Psoas muscle (tissue), 8 donors: ENCODE data around the gene GPR137C. TPM values are rescaled to one million over a fixed set of nuclear protein-coding genes. Genes with fewer than 3 reads are reported as not detected.
A peak's percentile ranks its signal among the peaks of the same experiment; 100 is the strongest.

ENCODE experiments used
- ATAC-seq, 4 donors: fragments of 200-7000 bp; cut with Tn5 transposase; one replicate each; pipeline ENCODE4 v1.9.1; 2020; ENCODE audit warnings: moderate library complexity in 3 of 4, mild to moderate bottlenecking in 2 of 4
- DNase-seq, 2 donors: peaks; one replicate each; pipeline ENCODE4 v3.0.0-alpha.2; 2020
- H3K27ac ChIP-seq: fragments of 200-600 bp; one replicate; pipeline ENCODE4 v1.8.0; 2022
- H3K27me3 ChIP-seq, 3 donors: fragments of 200-600 bp in 1 of 3; one replicate each; pipeline versions ENCODE4 v1.6.1 to v1.8.0; 2013 to 2022; ENCODE audit warnings: low read length in 2 of 3, mild to moderate bottlenecking in 2 of 3, moderate library complexity in 1 of 3; ENCODE audit not compliant: insufficient read depth in 3 of 3
- H3K36me3 ChIP-seq, 2 donors: fragments of 200-600 bp in 1 of 2; one replicate each; pipeline versions ENCODE4 v1.6.1 to v1.8.0; 2013 to 2022; ENCODE audit warnings: low read depth in 1 of 2, mild to moderate bottlenecking in 1 of 2, moderate library complexity in 1 of 2; ENCODE audit not compliant: insufficient read depth in 1 of 2
- H3K4me1 ChIP-seq: fragments of 200-600 bp; one replicate; pipeline ENCODE4 v1.8.0; 2022
- H3K4me3 ChIP-seq: fragments of 200-600 bp; one replicate; pipeline ENCODE4 v1.8.0; 2022; ENCODE audit warnings: mild to moderate bottlenecking
- H3K9me3 ChIP-seq: fragments of 200-600 bp; one replicate; pipeline ENCODE4 v1.8.0; 2022
- WGBS, 3 donors: extraction: QIAGEN DNeasy Blood & Tissue Kit; methylation state at CpG; one replicate each; pipeline versions ENCODE4 v1.1.6 to v1.1.7; 2013; 5-methylcytosine and 5-hydroxymethylcytosine counted together
- intact Hi-C, 2 donors: fragments of 100-400 bp; cut with DNase I; formaldehyde crosslinking; loops; one replicate each; pipeline versions ENCODE4 v1.11.0 to v1.14.2; 2022
- polyA plus RNA-seq, 3 donors: library from polyadenylated mRNA; stranded (reverse); fragments of 200-250 nt; gene quantifications; one replicate each; pipeline ENCODE4 v1.2.3, GENCODE V29; 2013
- total RNA-seq, 4 donors: library from RNA; stranded (reverse); fragmentation: NEBNext Ultra II Directional in 2 of 4; extraction: Animal tissue kit (Norgen Biotek cat#: 25700) in 2 of 4; gene quantifications; one replicate each; pipeline versions ENCODE4 v1.2.1 to v1.2.4, GENCODE V29; 2021 to 2023
- TF ChIP-seq, protein P1 (sequence below): fragments of 200-600 bp; IDR thresholded peaks from one replicate; pipeline ENCODE4 v1.8.0; 2022; ENCODE audit warnings: antibody characterized with exemption
- donor health status: healthy with polysubstance abuse.
- donor health status: DM: no; HTN: no; CAD: no; lungs with moderate emphysema.
- donor health status: Bipolar disorder and iron deficiency.
- donor health status: healthy.
- donor health status: DM: yes; HTN: yes; CAD: no.
- donor health status: DM: no; HTN: no; CAD: no.
- donor health status: DM: no; HTN: no; CAD: no.
- donor health status: DM: yes; HTN: yes; CAD: no.

GPR137C gene
- total and polyA plus RNA-seq, 7 donors, result 0.13 to 1.6 (median 0.32) TPM

- Histone ChIP-seq H3K36me3 (no peaks in the 10 kb centered on the region), H3K4me3 (peak overlapping the region; percentile 82), H3K4me1 (peaks cover 23% of the 10 kb centered on the region), H3K9me3 (no peaks in the 10 kb centered on the region), H3K27ac (peak overlapping the region; percentile 86), H3K27me3 (no peaks in the 10 kb centered on the region)
- TF ChIP-seq, protein P1, sequence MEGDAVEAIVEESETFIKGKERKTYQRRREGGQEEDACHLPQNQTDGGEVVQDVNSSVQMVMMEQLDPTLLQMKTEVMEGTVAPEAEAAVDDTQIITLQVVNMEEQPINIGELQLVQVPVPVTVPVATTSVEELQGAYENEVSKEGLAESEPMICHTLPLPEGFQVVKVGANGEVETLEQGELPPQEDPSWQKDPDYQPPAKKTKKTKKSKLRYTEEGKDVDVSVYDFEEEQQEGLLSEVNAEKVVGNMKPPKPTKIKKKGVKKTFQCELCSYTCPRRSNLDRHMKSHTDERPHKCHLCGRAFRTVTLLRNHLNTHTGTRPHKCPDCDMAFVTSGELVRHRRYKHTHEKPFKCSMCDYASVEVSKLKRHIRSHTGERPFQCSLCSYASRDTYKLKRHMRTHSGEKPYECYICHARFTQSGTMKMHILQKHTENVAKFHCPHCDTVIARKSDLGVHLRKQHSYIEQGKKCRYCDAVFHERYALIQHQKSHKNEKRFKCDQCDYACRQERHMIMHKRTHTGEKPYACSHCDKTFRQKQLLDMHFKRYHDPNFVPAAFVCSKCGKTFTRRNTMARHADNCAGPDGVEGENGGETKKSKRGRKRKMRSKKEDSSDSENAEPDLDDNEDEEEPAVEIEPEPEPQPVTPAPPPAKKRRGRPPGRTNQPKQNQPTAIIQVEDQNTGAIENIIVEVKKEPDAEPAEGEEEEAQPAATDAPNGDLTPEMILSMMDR, result no peak
- DNase-seq (no peak), ATAC-seq (no peak)
- intact Hi-C loops, result loop anchor here (5.0 to 10.0 kb wide), 2 partner anchors 241 to 414 kb away; partner anchors contain the start of gene GNPNAT1 (in 1 of the 2)
- WGBS, 3 donors, result 55 to 67% (median 60%) methylated on average over 6 of the region's 6 CpGs
Measured at GRCh38 chr14:52551205-52551604, 1.4 kb upstream of the GPR137C start.

DNA sequence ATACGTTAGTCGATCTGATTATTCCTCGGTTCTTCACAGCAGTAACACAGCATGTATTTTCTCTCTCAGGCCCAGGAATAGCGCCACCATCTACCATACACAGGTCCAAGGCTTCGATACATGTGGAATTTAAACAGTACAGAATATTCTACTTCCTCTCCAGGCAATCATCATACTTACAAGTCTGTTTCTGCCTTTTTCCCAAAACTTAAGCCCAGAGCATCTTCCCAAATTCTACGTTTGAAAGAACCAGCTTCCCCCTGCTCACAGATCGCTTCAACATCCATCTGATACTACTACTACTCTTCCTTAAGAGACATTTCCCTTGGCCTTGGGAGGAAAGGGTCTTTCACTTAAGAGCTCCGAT, 957 bp upstream of the GPR137C start:
- TF ChIP-seq, protein P1, result no peak
- H3K27ac ChIP-seq, result peak overlapping the region; percentile 86
- H3K9me3 ChIP-seq, result no peaks in the 10 kb centered on the region
- H3K4me3 ChIP-seq, result peak overlapping the region; percentile 82
- H3K4me1 ChIP-seq, result peaks cover 23% of the 10 kb centered on the region
- no peak for DNase-seq
- WGBS, 3 donors, result 0 to 1% (median 1%) methylated on average over 8 of the region's 8 CpGs
- H3K27me3 ChIP-seq, result no peaks in the 10 kb centered on the region
- no peaks in the 10 kb centered on the region for H3K36me3 ChIP-seq
- intact Hi-C loops, result loop anchor here (5.0 to 10.0 kb wide), 2 partner anchors 241 to 413 kb away; partner anchors contain the start of gene GNPNAT1 (in 1 of the 2)
- peak in 1 of 4 donors; percentile 32 for ATAC-seq

- Histone ChIP-seq H3K9me3 (no peaks in the 10 kb centered on the region), H3K4me3 (peak overlapping the region; percentile 82), H3K4me1 (peaks cover 23% of the 10 kb centered on the region), H3K27ac (peak overlapping the region; percentile 86), H3K27me3 (no peaks in the 10 kb centered on the region), H3K36me3 (no peaks in the 10 kb centered on the region)
- TF ChIP-seq, protein P1, result no peak
- ATAC-seq, result peak; percentile 1 to 17 (median 16)
- 0 to 1% (median 1%) methylated on average over 39 to 69 of the region's 69 CpGs for WGBS, 3 donors
- intact Hi-C loops, result loop anchor here (5.0 to 10.0 kb wide), 2 partner anchors 239 to 412 kb away; partner anchors contain the start of gene GNPNAT1 (in 1 of the 2)
- DNase-seq, result peak; percentile 29 to 60
Measured at GRCh38 chr14:52553002-52553670, 500 bp downstream of the GPR137C start.

DNA sequence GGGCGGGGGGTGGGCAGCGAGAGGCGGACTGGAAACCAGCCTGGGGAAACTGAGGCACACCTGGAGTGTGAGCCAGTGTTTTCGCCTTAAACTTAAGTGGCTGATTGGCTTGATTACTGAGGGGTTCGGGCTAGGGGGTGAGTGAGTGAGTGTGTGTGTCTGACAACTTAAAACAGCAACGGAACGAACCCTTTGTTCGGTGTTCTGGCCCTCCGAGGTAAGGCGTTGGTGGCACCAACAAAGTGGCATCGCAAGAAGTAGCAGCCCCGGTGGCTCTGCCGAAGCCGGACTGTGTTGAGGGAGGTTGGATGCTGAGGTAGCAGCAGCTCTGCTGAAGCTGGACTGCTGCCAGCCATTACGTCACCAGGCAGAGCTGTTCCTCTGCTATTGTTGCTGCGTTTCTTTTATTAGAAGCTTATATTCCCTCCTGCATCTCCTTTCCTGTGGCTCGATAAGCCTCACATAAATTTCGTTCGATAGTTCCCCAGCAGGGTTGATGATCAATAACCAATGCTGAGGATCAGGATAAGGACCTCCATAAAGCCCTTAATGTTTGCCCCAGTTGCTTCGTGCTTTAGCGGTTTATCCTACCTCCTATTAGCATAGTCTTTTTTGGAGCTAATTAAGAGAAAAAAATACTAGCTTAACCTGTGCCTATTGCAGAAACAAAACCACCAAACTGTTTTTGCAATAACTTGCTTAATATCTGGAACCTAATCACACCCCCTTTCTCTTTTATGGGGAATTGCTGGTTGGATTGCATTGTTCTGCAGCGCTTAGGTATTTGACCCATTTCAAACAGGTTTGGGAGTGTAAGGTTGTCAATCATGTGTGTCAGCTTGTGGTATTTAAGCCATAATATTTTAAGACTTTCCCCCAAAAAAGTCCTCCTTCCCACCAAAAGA, 1.3 kb downstream of the GPR137C start:
- H3K27me3 ChIP-seq, result no peaks in the 10 kb centered on the region
- 6 to 9% (median 7%) methylated on average over 22 of the region's 22 CpGs for WGBS, 3 donors
- TF ChIP-seq, protein P1, result no peak
- peaks cover 23% of the 10 kb centered on the region for H3K4me1 ChIP-seq
- H3K27ac ChIP-seq, result no peak overlapping the region
- H3K36me3 ChIP-seq, result no peaks in the 10 kb centered on the region
- intact Hi-C loops, result loop anchor here (5.0 to 10.0 kb wide), 2 partner anchors 238 to 411 kb away; partner anchors contain the start of gene GNPNAT1 (in 1 of the 2)
- peak; percentile 83 to 92 for DNase-seq
- H3K4me3 ChIP-seq, result peak overlapping the region; percentile 82
- H3K9me3 ChIP-seq, result no peaks in the 10 kb centered on the region
- ATAC-seq, result peak in 2 of 4 donors; percentile 23 to 31
